SIG-M5 (cell line): ENCODE data around the gene ZNF423.

Experiments
- DNase-seq: peaks from one replicate; lab custom pipeline; 2025; lab: John Stamatoyannopoulos, UW

The ZNF423 gene

DNA sequence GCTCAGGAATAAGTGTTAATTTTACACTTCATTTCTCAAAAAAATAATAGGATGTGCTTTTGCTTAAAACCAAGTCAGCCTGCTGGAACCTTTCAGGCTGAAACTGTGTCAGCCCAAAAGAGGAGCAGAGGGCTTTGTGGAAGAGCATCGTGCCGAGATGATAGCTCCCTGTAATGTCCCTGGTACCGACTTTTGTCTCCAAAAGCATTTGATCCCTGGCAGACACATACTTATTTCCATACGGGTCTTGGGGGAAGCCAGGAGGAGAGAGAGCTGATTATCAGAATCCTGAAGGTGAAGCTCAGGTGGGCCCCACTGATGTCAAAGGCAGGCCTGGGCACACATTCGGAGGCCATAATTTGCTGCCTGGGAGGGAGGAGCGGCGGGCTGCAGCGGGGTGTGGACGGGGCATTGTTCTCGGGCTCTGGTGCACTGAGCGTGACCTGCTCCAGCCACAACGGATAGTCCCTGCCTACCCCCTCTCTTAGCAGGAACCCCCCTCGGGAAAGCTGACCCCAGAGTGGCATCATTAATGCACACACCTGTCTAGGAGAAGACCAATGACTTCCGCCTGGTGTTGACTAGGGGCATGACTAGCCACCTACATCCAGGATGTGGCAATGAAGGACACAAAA lies 326.4 kb downstream of the ZNF423 start:
- DNase-seq, result no peak

DNA sequence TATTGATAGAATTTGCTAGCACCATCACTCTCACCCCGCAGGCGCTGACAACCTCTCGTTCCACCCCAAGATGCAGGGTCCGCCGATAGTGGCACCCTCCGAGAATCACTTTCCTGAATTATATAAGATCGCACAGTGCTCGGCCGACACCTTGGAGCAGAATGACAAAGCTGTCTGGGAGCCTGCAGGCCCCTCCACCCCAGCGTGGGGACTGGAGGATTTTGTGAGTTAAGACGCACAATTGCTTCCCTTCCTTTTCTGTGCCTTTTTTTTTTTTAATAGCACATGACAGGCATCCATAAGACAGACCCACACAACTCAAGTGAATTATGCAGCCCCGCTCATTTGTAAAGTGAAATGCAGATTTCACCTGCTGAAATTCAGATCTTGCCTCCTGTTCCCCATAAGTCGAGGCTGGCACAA lies 327.0 kb downstream of the ZNF423 start:
- DNase-seq, result no peak

- no peak for DNase-seq
These were observed 327.6 kb downstream of the ZNF423 start for GRCh38 chr16:49528060-49528865.

DNA sequence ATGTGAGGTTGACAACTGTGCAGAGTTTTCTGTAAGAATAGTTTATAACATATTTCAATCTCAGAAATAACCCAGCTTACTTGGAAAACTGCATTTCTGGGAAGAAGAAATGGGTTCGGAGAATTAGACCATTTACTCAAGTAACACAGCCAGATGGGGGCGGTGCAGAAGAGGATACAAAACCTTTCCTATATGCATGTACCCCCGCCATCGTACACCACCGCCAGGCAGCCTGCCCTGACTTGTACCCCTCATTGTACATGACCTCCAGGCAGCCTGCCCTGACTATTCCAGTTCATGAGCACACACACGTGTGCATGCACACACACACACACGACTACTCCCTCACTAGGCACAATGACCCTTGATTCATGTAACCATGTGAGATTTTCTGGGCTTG lies 328.3 kb downstream of the ZNF423 start:
- no peak for DNase-seq

GRCh38 chr16:49526860-49527365 lies 329.0 kb downstream of the ZNF423 start:
- DNase-seq, result no peak

DNA sequence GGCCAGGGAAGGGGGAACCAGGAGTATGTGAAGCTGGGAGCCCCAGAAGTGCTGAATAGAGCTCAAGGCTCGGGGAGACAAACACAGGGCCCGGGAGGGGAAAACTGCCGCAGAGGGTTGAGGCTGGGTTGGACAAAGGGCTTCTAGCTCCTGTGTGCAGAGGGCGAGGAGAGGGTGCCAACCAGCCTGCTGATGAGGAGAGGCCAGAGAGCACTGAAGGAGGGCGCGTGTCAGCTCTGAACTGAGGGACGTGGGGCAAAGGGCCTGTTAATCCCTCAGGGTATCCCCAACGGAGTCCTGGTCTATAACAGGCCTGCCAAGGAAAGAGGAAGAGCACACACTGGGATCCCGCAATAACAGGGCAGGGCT lies 331.0 kb downstream of the ZNF423 start:
- no peak for DNase-seq

GRCh38 chr16:49524216-49524946 lies 331.5 kb downstream of the ZNF423 start:
- DNase-seq, result no peak

DNA sequence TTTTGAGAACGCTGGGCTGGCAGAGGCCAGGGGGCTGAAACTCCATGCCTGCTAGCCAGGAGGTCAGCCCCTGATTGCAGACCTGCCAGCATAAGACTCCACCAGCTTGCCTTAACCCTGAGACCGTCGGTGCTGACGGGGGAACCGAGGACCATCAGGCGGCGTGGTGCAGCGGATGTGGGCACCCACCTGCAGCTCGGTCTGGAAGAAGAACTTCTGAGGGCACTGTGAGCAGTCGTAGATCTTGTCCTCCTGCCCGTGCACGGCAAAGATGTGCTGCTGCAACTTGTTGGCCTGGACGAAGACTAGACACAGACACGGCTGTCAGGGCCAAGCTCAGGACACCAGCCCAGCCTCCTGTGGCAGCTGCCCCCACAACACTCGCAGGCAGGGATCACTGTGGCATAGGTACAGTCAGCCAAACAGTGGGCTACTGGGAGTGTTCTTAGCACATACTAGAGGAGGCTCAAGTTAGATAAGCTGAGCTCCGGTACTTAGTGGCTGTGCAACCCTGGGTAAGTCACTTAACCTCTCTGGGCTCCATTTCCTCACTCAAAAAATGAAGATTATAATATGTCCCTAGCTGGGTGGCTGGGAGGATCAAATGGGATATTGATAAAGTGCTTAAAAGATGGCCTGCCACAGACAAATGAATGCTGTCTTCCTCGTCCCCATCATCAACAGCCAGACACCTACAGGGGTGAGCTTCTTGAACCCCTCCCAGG lies 332.3 kb downstream of the ZNF423 start:
- DNase-seq, result no peak

DNA sequence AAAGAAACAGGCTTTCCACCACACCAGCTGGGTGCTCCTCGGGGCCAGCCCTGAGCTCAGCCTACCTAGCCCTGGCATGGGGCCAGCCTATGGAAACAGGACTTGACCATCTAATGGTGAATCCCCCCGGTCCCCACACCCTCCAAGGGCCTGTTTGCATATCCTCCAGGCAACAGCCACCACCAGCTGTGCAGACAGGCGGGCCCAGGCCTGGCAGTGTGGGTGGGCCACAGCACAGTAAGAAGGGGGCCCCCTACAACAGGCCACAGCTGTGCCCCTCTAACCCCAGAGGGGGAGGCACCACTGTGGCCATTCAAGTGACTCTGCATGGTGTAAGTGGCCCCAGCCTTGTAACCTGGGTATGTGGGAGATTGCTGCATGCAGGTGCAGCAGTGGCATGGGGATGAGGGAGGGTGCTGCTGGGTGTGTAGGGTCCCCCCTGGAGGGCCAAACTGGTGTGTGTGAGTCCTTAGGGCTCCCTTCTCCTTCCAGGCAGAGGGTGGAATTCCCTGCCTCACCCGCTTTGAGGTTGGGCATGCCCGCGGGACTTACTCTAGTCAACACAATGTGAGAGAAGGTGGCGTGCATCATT lies 334.1 kb downstream of the ZNF423 start:
- no peak for DNase-seq

DNA sequence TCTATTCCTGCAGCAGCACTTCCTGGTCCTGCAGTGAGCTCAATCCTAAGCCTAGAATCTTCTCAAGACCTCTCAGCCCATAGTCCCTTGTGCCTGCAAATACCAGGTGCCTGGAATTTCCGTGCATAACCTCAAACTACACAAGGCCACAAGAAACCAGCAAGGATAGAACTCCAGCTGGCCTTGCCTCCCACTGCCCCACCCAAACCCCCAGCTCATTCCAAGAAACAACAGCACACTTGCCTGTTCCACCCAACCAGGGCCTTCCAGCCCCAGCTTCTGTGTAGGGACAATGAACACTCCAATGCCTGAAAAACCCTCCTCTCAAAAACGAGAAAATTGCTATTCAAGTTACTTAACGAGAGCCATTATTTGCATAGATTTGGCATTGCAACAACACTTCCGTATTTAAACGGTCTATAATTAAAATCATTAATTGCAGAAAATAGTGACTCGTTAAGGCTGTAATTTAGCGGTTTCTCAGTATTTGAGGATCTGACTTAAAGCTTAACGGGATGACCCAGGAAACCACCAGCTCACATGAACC lies 335.3 kb downstream of the ZNF423 start:
- DNase-seq, result no peak

- DNase-seq, result no peak
These were observed 336.2 kb downstream of the ZNF423 start for GRCh38 chr16:49519741-49520140.

DNA sequence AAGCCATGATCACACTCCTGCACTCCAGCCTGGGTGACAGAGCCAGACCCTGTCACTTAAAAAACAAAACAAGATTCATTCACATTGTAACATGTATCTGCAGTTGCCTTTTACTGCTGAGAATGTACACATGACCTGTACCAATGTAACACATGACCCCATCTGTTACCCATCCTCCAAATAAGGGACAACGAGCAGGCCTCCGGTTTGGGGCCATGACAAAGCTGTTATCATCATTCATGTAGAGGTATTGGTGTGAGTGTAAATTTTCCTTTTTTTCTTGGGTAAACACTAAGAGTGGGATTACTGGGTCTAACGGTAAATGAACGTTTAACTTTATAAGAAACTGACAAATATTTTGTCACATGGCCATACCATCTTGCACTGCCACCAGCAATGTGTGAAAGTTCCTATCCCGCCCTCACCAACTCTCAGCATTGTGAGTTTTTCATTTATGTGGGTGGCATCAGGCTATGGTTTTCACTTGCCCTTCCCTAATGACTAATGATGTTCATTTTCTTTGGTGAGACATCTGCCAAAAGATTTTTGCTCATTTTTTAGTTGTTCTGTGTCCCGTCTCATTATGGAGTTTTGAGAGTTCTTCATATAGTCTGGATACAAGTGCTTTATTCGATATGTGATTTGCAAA lies 336.8 kb downstream of the ZNF423 start:
- no peak for DNase-seq

DNA sequence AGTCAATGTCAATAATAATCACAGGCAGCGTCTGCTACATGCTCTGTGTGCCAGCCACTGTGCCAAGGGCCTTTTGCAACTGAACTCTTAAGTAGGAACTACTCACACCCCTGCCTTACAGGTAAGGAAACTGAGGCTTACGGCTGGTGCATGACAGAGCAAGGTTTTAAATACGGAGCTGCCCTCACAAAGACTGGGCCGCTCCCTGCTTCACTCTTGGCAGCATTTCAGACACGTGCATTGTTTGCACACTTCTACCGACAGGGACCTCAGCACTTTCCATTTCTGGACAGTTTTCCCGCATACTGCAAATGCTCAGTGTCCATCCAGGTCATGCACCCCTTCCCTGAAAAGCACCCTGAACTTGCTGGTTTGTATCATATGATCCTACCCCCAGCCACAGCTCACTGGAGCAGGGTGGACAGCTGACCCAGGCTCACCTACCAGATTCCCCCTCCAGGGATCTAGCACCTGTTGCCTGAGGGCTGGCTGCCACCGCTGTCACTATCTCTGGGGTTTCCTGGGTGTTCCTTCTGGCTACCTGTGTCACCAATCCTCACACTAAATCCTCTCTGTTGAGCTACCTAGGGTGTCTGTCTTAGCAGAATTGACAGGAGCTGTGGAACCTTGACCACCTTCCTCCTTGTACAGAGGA lies 339.4 kb downstream of the ZNF423 start:
- DNase-seq, result no peak

- no peak for DNase-seq
These were observed 340.1 kb downstream of the ZNF423 start for GRCh38 chr16:49515861-49516260.

- DNase-seq, result no peak
These were observed 340.8 kb downstream of the ZNF423 start for GRCh38 chr16:49515016-49515565.

DNA sequence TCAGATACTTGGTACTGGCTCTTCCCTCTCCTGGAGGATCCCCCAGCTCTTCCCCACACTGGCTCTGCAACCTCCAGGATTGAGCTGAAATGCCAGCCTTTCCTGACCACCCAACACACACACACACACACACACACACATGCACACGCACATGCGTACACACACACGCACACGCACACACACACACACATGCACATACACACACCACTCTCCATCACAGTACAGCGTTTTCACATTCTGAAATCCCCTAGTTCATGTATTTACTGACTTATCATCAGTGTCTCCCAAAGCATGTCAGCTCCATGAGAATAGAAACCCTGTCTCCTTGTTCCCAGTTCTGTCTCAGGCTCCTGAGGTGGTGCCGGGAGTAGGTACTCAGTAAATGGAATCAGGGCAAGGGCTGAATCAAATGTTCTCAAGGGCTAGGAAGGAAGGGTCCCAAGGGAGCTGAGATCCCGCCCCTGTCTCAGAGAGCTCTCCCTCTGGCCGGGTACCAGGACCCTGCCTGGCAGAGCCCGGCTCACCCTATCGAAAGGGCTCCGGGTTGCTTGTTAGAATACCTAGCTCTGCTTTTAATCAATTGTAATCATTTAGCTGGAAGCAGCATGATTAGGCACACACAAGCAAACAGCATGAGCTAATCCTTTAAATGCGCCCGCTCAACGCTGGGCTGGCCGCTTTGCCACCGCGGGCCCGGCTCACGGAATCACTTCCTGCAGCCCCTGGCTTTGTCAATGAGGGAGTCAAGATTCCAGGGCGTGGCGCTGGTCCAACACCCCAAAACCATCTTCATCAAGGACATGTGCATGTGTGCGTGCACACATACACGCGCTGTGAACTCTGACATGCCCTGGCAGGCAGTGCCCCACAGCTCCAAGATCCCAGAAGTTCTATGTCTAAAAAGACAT lies 341.6 kb downstream of the ZNF423 start:
- DNase-seq, result no peak

DNA sequence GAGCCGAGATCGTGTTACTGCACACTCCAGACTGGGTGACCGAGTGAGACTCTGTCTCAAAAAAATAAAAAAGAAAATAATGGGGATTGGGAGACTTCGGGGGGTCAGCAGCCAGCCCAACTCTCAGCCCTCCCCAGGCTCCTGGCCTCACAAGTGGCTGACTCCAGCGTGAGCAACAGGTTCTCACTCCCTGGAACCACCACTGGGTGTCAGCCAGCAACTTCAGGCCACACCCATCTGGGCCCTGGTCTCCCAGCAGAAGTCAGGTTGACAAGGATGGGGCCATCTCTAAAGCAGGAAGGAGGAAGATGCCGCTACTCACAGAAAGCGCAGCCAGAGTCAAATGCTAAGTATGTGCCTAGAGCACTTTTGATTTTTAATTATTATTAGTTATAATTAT lies 342.9 kb downstream of the ZNF423 start:
- no peak for DNase-seq

GRCh38 chr16:49510654-49511305 lies 345.1 kb downstream of the ZNF423 start:
- DNase-seq, result no peak

DNA sequence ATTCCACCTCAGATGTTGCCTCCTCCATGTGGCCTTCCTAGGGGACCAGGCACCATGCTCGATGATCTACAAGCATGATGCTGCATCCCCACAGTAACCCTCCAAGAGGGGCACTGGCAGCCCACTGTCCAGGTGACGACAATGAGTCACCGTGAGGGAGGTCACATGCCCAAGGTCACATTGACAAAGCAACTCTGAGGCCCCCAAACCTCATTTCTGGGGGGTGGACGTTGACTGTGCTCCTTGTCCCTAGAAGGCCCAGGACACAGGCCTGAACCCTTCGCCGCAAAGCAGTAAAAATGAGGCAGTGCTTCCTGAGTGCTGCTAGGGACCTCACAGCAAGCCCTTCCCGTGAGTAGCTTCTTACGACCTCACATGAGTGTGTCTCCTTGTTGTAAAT lies 345.8 kb downstream of the ZNF423 start:
- DNase-seq, result no peak
